K562 (cell line): Measurements from ENCODE around the gene GADD45B. TPM values are rescaled to one million over a fixed set of nuclear protein-coding genes. Genes with fewer than 3 reads are reported as not detected.
A peak's percentile ranks its signal among the peaks of the same experiment; 100 is the strongest.

Experiments used
- ATF3 ChIP-seq, 2 experiments: fragments of 450-650 bp in 1 of 2; sonication (generic) in 1 of 2; formaldehyde crosslinking in 1 of 2; IDR thresholded peaks in 1 of 2; conservative IDR thresholded peaks in 1 of 2; 2 replicates each; pipeline versions ENCODE4 v1.6.1 to v1.8.1; 2016 to 2023; ENCODE audit warnings: mild to moderate bottlenecking in 2 of 2, moderate library complexity in 2 of 2, inconsistent platforms in 1 of 2, missing genetic modification reagents in 1 of 2
- CEBPG ChIP-seq, 3 experiments: fragments of 200-800 bp in 1 of 3; sonication (Bioruptor generic) in 1 of 3; sonication (generic) in 1 of 3; formaldehyde crosslinking in 1 of 3; IDR thresholded peaks in 2 of 3; conservative IDR thresholded peaks in 1 of 3; 2 replicates each; pipeline versions ENCODE4 v1.6.1 to v1.8.0; 2016 to 2022; ENCODE audit warnings: missing compliant biosample characterization in 2 of 3, missing genetic modification characterization in 2 of 3, mild to moderate bottlenecking in 1 of 3, missing genetic modification reagents in 1 of 3
- ID3 ChIP-seq, 2 experiments: fragments of 250-450 bp in 1 of 2; fragments of 450-650 bp in 1 of 2; sonication (Bioruptor Pico) in 1 of 2; IDR thresholded peaks; 2 replicates each; pipeline versions ENCODE4 v1.6.1 to v1.8.0; 2016 to 2021; ENCODE audit warnings: mild to moderate bottlenecking in 2 of 2, moderate library complexity in 2 of 2, missing compliant biosample characterization in 1 of 2, missing genetic modification characterization in 1 of 2
- MTA3 ChIP-seq: fragments of 450-650 bp; formaldehyde crosslinking; IDR thresholded peaks from 2 replicates; pipeline ENCODE4 v1.6.1; 2017; ENCODE audit warnings: mild to moderate bottlenecking, borderline replicate concordance
- NFIX ChIP-seq: fragments of 250-450 bp; sonication (Bioruptor Pico); IDR thresholded peaks from 2 replicates; pipeline ENCODE4 v1.4.0; 2020; ENCODE audit warnings: low read depth, mild to moderate bottlenecking, moderate library complexity
- POLR2H ChIP-seq: IDR thresholded peaks from 2 replicates; pipeline ENCODE4 v1.6.1; 2016; ENCODE audit warnings: missing genetic modification characterization, low read depth, mild to moderate bottlenecking, control low read depth, missing compliant biosample characterization, moderate library complexity
- TFAP4 ChIP-seq: sonication (generic); formaldehyde crosslinking; IDR thresholded peaks from 2 replicates; pipeline ENCODE4 v1.8.0; 2022; ENCODE audit warnings: missing genetic modification reagents, mild to moderate bottlenecking, moderate library complexity, borderline replicate concordance
- ZBTB1 ChIP-seq: sonication (generic); formaldehyde crosslinking; IDR thresholded peaks from 2 replicates; pipeline ENCODE4 v1.8.1; 2023; ENCODE audit warnings: missing genetic modification reagents, low read depth, mild to moderate bottlenecking, borderline replicate concordance
- ZHX1 ChIP-seq: fragments of 150-350 bp; conservative IDR thresholded peaks from 2 replicates; pipeline ENCODE4 v1.6.1; 2014; ENCODE audit warnings: low read length
- ZNF24 ChIP-seq: fragments of 450-650 bp; IDR thresholded peaks from 2 replicates; pipeline ENCODE4 v1.6.1; 2016
- ZNF511 ChIP-seq: sonication (generic); formaldehyde crosslinking; IDR thresholded peaks from 2 replicates; pipeline ENCODE4 v1.8.0; 2022; ENCODE audit warnings: mild to moderate bottlenecking, missing genetic modification reagents
- ZSCAN32 ChIP-seq: fragments of 450-650 bp; formaldehyde crosslinking; IDR thresholded peaks from 2 replicates; pipeline ENCODE4 v1.4.0; 2020; ENCODE audit warnings: mild to moderate bottlenecking, moderate library complexity
- polyA plus RNA-seq, 8 experiments: library from polyadenylated mRNA; depleted of rRNA in 4 of 8; stranded (reverse) in 5 of 8; unstranded in 3 of 8; fragments of >200 nt; fragmentation: Nextera tagmentation in 2 of 8; fragmentation: Illumina TruSeq in 1 of 8; extraction: Ambion mirVana in 2 of 8; extraction: Trizol in 1 of 8; gene quantifications; 2 replicates each; pipeline versions ENCODE4 v1.2.1 to v1.2.3, GENCODE V29; 2011 to 2014; ENCODE audit warnings: inconsistent platforms in 1 of 8, missing spikeins in 1 of 8
- total RNA-seq, 7 experiments: library from RNA; depleted of rRNA in 6 of 7; stranded (reverse); fragments of >200 nt in 6 of 7; fragmentation: Illumina TruSeq in 2 of 7; extraction: Trizol in 2 of 7; gene quantifications; 2 replicates each; pipeline versions ENCODE4 v1.2.1 to v1.2.3, GENCODE V29; 2011 to 2021; ENCODE audit warnings: low replicate concordance in 1 of 7

The GADD45B gene
- total and polyA plus RNA-seq, 9 of the 15 experiments (the other 6 are each of a cell fraction or from before 2014, with no cell fraction given) = 0.06 to 4.1 (median 2.1) TPM

- TF ChIP-seq ATF3 (IDR thresholded peaks at IDR 0.05) (peak; percentile 97), ATF3 (CRISPR knock-in tag; conservative IDR thresholded peaks at IDR 0.05) (no peak), ZNF24 (no peak), POLR2H (no peak), NFIX (CRISPR knock-in tag) (no peak), ZNF511 (peak; percentile 44; the same call in 1 of the 2 replicates), ID3 (CRISPR knock-in tag; IDR thresholded peaks at IDR 0.05) (no peak), ID3 (tag; IDR thresholded peaks at IDR 0.05) (no peak), ZBTB1 (CRISPR knock-in tag) (0 out of 2 replicates have a peak, but pooled peaks have one; percentile 34), CEBPG (CRISPR knock-in tag; IDR thresholded peaks at IDR 0.05) (peak; percentile 98), CEBPG (tag; conservative IDR thresholded peaks at IDR 0.05 in 1 of 2, IDR thresholded peaks at IDR 0.05 in 1 of 2) (peak; percentile 90 to 96), MTA3 (no peak), ZSCAN32 (peak; percentile 85), ZHX1 (no peak), TFAP4 (CRISPR knock-in tag) (peak; percentile 58; the same call in 1 of the 2 replicates)
Observed at GRCh38 chr19:2524840-2525723, 49.2 kb downstream of the GADD45B start (continued).
